ENCODE data around the gene FASN. TPM values are rescaled to one million over a fixed set of nuclear protein-coding genes. Genes with fewer than 3 reads are reported as not detected.

Gene FASN
- total RNA-seq, 1 donor from 2014 or later, result 262 TPM

Other genes starting within 250 kb of the FASN start
- gene P4HB, start 237.7 kb downstream of the FASN start, total RNA-seq, result 208 TPM
- gene ARHGDIA, start 226.9 kb downstream of the FASN start, total RNA-seq, result 51.6 TPM
- gene ALYREF, start 206.7 kb downstream of the FASN start, total RNA-seq, result 67.6 TPM
- 60.1 TPM for gene ANAPC11, start 206.5 kb downstream of the FASN start, total RNA-seq
- 0.59 TPM for gene NPB, start 196.0 kb downstream of the FASN start, total RNA-seq
- 18.6 TPM for gene PCYT2, start 186.8 kb downstream of the FASN start, total RNA-seq
- gene SIRT7, start 180.1 kb downstream of the FASN start, total RNA-seq, result 12.6 TPM
- gene MAFG, start 170.5 kb downstream of the FASN start, total RNA-seq, result 8.1 TPM
- 49.4 TPM for gene PYCR1, start 160.9 kb downstream of the FASN start, total RNA-seq
- 3.2 TPM for gene MYADML2, start 151.0 kb downstream of the FASN start, total RNA-seq
- 1.7 TPM for gene NOTUM, start 137.0 kb downstream of the FASN start, total RNA-seq
- gene ASPSCR1, start 120.6 kb downstream of the FASN start, total RNA-seq, result 19.2 TPM
- 19.7 TPM for gene CENPX, start 75.4 kb downstream of the FASN start, total RNA-seq
- 8.6 TPM for gene LRRC45, start 74.9 kb downstream of the FASN start, total RNA-seq
- 15.6 TPM for gene RAC3, start 66.6 kb downstream of the FASN start, total RNA-seq
- gene DCXR, start 60.5 kb downstream of the FASN start, total RNA-seq, result 33.4 TPM
- gene RFNG, start 46.4 kb downstream of the FASN start, total RNA-seq, result 19.3 TPM
- 35.5 TPM for gene GPS1, start 46.3 kb downstream of the FASN start, total RNA-seq
- 35.7 TPM for gene DUS1L, start 32.4 kb downstream of the FASN start, total RNA-seq
- gene CCDC57, start 114.6 kb upstream of the FASN start, total RNA-seq, result 22.6 TPM
- gene SLC16A3, start 130.8 kb upstream of the FASN start, total RNA-seq, result 16.3 TPM
- 40.5 TPM for gene CSNK1D, start 175.5 kb upstream of the FASN start, total RNA-seq
- 0.30 TPM for gene CD7, start 219.4 kb upstream of the FASN start, total RNA-seq
- 11.7 TPM for gene SECTM1, start 235.5 kb upstream of the FASN start, total RNA-seq